GM19468 (cell line): ENCODE data around the gene STUB1.
A peak's percentile ranks its signal among the peaks of the same experiment; 100 is the strongest.

Experiments
- ATAC-seq: cut with Tn5 transposase; IDR thresholded peaks from one replicate; pipeline ENCODE4 v1.9.1; 2021; ENCODE audit warnings: mild to moderate bottlenecking, moderate library complexity, moderate number of reproducible peaks; ENCODE audit not compliant: unreplicated experiment; ENCODE audit errors: extremely low read depth

Gene STUB1

DNA sequence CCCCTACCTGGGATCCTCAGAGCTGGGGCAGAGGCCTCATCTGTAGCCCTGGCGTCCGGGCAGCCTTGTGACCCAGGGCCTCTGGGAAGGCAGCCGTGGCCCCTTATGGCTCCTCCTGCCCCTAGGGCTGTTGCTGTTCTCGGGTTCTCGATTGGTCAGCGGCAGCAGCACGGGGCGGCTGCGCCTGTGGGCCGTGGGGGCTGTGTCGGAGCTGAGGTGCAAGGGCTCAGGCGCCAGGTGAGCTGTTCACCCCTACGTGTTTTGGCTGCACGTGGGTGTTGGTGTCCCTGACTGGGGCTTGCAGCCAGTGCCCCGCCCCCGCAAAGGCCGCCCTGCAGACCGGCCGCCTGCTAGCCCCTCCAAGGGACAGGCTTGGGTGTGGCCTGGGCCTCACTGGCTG, 18.1 kb upstream of the STUB1 start:
- ATAC-seq, result no peak

DNA sequence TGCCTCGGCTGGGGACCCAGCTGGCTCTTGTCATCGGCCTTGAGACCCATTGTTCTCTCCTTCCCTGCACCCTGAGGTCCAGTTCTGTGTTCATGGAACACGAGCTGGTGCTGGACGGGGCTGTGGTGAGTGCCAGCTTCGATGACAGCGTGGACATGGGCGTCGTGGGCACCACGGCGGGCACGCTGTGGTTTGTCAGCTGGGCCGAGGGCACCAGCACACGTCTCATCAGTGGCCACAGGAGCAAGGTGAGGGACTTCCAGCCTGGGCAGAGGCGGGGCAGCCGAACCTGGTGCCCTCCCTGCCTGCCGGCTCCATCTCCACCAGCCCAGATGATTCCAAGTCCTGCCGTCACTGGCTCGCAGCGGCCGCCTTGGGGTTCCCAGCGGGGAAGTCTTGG, 17.6 kb upstream of the STUB1 start:
- ATAC-seq, result no peak

- ATAC-seq, result no peak
Observed at GRCh38 chr16:666572-666971, 13.6 kb upstream of the STUB1 start.

DNA sequence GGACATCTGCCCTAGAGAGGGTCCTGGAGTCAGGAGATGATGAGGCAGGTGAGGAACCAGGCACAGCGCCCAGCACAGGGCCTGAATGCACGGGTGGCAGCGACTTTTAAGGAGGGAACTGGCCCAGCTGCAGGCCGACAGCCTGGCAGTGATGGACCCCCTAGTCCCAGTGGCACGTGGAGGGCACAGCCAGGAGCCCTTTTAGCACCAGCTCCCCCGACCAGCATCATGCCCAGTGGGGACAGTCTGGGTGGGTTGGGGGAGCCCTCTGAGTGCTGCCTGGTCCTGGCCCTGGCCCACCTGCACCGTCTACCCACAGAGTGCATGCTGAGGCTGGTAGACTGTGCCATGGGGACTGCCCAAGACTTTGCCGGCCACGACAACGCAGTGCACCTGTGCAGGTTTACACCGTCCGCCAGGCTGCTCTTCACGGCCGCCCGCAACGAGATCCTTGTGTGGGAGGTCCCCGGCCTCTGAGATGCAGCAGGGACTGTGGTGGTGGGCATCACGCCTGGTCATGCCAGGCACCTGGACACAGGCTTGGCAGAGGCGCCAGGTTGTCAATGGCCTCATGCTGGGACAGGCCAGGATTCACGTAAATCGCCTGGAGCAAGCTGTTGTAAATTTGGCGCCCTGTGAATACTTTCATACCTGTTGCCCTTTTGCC, 13.0 kb upstream of the STUB1 start:
- no peak for ATAC-seq

DNA sequence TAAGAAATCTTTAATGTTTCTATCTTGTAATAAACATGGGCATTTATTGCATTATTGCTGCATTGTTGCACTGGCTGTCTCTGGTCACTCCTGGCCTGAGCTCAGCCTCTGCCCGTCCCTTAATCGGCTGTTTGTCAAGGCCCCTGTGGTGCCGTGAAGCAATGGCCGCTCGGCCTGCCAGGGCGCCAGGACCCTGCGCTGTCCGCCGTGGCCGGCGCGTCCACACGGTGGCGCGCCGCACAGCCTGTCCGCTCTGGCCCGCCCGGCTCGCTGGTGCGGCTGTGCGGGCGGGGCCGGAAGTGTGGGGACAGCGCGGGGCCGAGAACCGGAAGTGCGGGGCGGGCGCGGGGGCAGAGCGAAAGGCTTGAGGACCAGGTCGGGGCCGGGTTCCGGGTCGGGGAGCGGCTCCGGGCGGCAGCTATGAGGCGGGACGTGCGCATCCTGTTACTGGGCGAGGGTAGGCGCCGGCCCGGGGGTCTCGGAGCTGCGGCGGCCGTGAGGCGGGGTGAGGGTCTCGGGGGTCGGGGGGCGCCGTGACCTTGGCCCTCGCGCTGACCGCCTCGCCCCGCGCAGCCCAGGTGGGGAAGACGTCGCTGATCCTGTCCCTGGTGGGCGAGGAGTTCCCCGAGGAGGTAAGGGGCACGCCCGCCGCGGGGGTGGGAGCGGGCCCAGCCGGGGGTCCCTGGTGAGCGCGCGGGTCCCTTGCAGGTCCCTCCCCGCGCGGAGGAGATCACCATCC, 12.3 kb upstream of the STUB1 start, which contains the start of gene RHOT2:
TSS of gene RHOT2 (plus strand) at position 353 of the 739 bp plus-strand sequence. CDS start at position 421, 68 bp downstream.
- peak; percentile 42 for ATAC-seq

- no peak for ATAC-seq
Observed at GRCh38 chr16:668519-669171, 11.6 kb upstream of the STUB1 start.

- ATAC-seq, result no peak
Observed at GRCh38 chr16:669666-670065, 10.5 kb upstream of the STUB1 start.

DNA sequence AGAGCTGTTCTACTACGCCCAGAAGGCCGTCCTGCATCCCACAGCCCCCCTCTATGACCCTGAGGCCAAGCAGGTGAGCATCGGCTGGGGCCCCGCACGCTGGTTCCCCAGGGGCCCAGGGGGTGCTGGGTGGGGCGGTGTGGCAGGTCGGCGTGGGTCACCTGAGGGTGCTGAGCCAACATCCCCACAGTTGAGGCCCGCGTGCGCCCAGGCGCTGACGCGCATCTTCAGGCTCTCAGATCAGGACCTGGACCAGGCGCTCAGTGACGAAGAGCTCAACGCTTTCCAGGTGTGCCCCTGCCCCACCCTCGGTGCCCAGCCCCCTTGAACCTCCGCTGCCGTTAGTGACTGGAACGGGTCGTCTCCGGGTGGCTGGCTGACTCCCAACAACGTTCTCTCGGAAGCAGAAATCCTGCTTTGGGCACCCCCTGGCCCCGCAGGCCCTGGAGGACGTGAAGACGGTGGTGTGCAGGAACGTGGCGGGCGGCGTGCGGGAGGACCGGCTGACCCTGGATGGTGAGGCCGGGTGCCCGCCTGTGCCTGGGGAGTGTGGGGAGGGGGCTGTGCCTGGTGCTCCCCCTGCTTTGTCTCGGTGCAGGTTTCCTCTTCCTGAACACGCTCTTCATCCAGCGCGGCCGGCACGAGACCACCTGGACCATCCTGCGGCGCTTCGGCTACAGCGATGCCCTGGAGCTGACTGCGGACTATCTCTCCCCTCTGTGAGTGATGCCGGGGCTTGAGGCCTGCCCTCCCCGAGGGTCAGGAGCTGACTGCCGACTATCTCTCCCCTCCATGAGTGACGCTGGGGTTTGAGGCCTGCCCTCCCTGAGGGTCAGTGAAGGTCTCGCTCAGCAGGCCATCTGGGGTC, 9.5 kb upstream of the STUB1 start:
- ATAC-seq, result no peak

GRCh38 chr16:671353-672131, 8.7 kb upstream of the STUB1 start:
- ATAC-seq, result no peak

- ATAC-seq, result no peak
Observed at GRCh38 chr16:672371-672770, 7.8 kb upstream of the STUB1 start.

DNA sequence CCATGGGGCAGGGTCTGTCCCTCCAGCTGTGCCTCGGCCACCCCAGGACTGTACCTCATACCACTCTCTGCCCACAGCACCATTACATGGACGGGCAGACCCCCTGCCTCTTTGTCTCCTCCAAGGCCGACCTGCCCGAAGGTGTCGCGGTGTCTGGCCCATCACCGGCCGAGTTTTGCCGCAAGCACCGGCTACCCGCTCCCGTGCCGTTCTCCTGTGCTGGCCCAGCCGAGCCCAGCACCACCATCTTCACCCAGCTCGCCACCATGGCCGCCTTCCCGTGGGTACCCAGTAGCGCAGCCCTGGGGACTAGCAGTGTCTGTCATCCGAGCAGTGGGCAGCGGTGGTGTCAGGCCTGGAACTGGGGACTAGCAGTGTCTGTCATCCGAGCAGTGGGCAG, 7.4 kb upstream of the STUB1 start:
- ATAC-seq, result no peak

GRCh38 chr16:673399-673991, 6.7 kb upstream of the STUB1 start:
- ATAC-seq, result no peak

DNA sequence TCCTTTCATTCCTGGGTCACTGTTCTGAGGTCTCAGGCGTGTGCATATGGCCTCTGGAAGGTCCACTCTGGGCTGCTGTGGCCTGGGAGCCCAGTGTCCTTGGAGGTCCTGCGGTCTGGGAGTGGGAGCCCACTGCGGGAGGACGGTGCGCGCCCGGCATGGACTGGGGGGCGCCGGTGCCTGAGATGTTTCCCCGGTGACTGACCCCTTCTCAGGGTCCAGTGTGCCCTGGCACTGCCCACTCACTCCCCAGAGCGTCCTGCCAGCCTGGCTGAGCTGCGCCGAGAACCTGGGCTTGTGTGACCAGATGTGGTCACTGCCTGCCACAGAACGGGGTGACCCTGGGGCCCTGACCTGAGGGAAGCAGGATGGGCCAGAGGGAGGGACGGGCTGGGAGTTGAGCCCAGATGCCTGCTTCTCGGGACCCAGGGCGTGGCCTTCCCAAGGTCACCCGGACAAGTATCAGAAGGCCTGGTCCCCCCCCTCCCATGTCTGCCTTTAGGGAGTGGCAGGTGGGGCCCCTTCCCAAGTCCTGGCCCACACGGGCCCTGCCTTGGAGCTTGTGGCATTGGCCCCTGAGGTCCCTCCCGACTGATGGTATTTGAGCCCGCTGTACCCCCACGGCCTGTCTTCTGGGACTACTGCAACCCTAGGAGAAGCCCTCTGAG, 5.9 kb upstream of the STUB1 start:
- no peak for ATAC-seq

- no peak for ATAC-seq
Observed at GRCh38 chr16:674968-675883, 5.0 kb upstream of the STUB1 start, which contains the start of gene RHBDL1. Gene RHBDL1, plus strand, starts transcription at chr16:675671. Its CDS starts 120 bp downstream, at chr16:675791.

DNA sequence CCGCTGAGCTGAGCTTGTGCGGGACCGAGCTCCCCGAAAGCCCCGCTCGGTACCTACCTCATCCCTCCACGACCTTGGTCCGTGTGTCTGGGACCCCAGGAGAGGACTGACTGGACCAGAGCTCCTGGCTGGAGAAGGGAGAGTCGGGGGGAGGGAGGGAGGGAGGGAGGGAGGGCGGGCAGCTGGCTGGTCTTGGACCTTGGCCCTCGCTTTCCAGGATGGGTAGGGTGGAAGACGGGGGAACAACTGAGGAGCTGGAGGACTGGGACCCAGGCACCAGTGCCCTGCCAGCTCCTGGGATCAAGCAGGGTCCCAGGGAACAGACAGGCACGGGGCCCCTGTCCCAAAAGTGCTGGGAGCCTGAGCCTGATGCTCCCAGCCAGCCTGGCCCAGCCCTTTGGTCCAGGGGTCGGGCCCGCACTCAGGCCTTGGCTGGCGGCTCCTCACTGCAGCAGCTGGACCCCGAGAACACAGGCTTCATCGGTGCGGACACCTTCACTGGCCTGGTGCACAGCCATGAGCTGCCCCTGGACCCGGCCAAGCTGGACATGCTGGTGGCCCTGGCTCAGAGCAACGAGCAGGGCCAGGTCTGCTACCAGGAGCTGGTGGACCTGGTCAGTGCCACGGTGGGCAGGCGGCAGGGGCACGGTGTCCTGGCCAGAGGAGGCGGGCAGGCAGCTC, 4.2 kb upstream of the STUB1 start:
- no peak for ATAC-seq

DNA sequence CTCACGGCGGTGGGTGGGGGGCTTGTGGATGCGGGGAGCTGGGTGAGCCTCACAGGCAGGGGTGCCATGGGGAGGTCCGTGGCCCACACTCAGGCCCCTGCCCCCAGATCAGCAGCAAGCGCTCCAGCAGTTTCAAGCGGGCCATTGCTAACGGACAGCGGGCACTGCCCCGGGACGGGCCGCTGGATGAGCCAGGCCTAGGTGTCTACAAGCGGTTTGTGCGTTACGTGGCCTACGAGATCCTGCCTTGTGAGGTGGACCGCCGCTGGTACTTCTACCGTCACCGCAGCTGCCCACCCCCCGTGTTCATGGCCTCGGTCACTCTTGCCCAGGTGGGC, 3.7 kb upstream of the STUB1 start:
- no peak for ATAC-seq

GRCh38 chr16:676913-677312, 3.3 kb upstream of the STUB1 start:
- ATAC-seq, result no peak
